Activated CD4-positive, alpha-beta T cell treated with anti-CD3 and anti-CD28 coated beads for 36 hours (primary cell): ENCODE data around the gene TSPEAR. TPM values are rescaled to one million over a fixed set of nuclear protein-coding genes. Genes with fewer than 3 reads are reported as not detected.
A peak's percentile ranks its signal among the peaks of the same experiment; 100 is the strongest.
"Not testable (repeated sequence)": the region's sequence is repeated elsewhere in the genome, so short reads cannot be mapped to it uniquely, and the experiment has no call there.

Source experiments
- ATAC-seq: fragments of 200-7000 bp; cut with Tn5 transposase; one replicate; pipeline ENCODE4 v1.10.0; 2021; ENCODE audit warnings: mild to moderate bottlenecking, moderate library complexity
- CTCF ChIA-PET: fragments of 350-600 bp; sonication (Branson Sonifier 250); formaldehyde crosslinking; loops from one replicate; lab custom pipeline; 2021; ENCODE audit warnings: antibody characterized with exemption; lab: Charles Lee
- POLR2A ChIA-PET: fragments of 350-600 bp; sonication (Branson Sonifier 250); formaldehyde crosslinking; loops from one replicate; lab custom pipeline; 2021; ENCODE audit warnings: antibody characterized with exemption, inconsistent platforms; lab: Charles Lee
- DNase-seq: peaks from one replicate; pipeline ENCODE4 v3.0.0-alpha.2; 2020
- H3K27ac Mint-ChIP-seq: one replicate; pipeline ENCODE4 v1.8.0; 2021; ENCODE audit warnings: mixed read lengths
- H3K27me3 Mint-ChIP-seq: one replicate; pipeline ENCODE4 v1.8.0; 2021; ENCODE audit warnings: mixed read lengths
- H3K36me3 Mint-ChIP-seq: one replicate; pipeline ENCODE4 v1.8.0; 2021; ENCODE audit warnings: low read depth, mixed read lengths
- H3K4me1 Mint-ChIP-seq: one replicate; pipeline ENCODE4 v1.8.0; 2021; ENCODE audit warnings: mixed read lengths
- H3K4me3 Mint-ChIP-seq: one replicate; pipeline ENCODE4 v1.8.0; 2021; ENCODE audit warnings: mild to moderate bottlenecking, moderate library complexity, mixed read lengths
- H3K9me3 Mint-ChIP-seq: one replicate; pipeline ENCODE4 v1.8.0; 2021; ENCODE audit warnings: low read depth, mixed read lengths
- intact Hi-C, 2 experiments: fragments of 100-400 bp; cut with DNase I in 1 of 2; cut with micrococcal nuclease in 1 of 2; formaldehyde crosslinking; loops; one replicate each; pipeline versions ENCODE4 v1.14.2 to v1.15.1; 2022 to 2024; cut with DNase I, micrococcal nuclease
- total RNA-seq, 2 experiments: library from RNA; stranded (reverse); gene quantifications; one replicate each; pipeline ENCODE4 v1.2.3, GENCODE V29; 2021

The TSPEAR gene
- total RNA-seq, 2 experiments from 2014 or later: not detected

- Mint-ChIP-seq H3K9me3 (no peaks in the 10 kb centered on the region), H3K27me3 (peaks cover 9% of the 10 kb centered on the region), H3K27ac (no peak overlapping the region), H3K4me1 (peaks cover 9% of the 10 kb centered on the region), H3K4me3 (no peak overlapping the region), H3K36me3 (no peaks in the 10 kb centered on the region)
- intact Hi-C loops: no loop called here
- POLR2A ChIA-PET: no interaction called here
- ATAC-seq (peak; percentile 47), DNase-seq (no peak)
- CTCF ChIA-PET: interaction anchor here (0.8 kb wide), 1 partner anchor 9 kb away, joined by 3 read pairs; no protein-coding TSS in a partner anchor
Measured at GRCh38 chr21:44686000-44686781, 25.2 kb downstream of the TSPEAR start.

GRCh38 chr21:44685050-44685449, 26.3 kb downstream of the TSPEAR start:
- H3K27me3 Mint-ChIP-seq, intact Hi-C loops, H3K9me3 Mint-ChIP-seq, H3K4me1 Mint-ChIP-seq, DNase-seq, POLR2A ChIA-PET, H3K36me3 Mint-ChIP-seq, ATAC-seq, H3K4me3 Mint-ChIP-seq, H3K27ac Mint-ChIP-seq: not testable (repeated sequence)
- CTCF ChIA-PET: interaction anchor here (0.7 kb wide), 1 partner anchor 315 kb away, joined by 3 read pairs; no protein-coding TSS in a partner anchor

GRCh38 chr21:44684483-44684882, 26.9 kb downstream of the TSPEAR start:
- no peaks in the 10 kb centered on the region for H3K36me3 Mint-ChIP-seq
- H3K27ac Mint-ChIP-seq: no peak overlapping the region
- H3K27me3 Mint-ChIP-seq: peaks cover 9% of the 10 kb centered on the region
- no peak for ATAC-seq
- DNase-seq: no peak
- ChIA-PET CTCF (interaction anchor here (0.6 to 0.7 kb wide), 2 partner anchors 105 to 316 kb away, joined by 3 read pairs; no protein-coding TSS in a partner anchor), POLR2A (no interaction called here)
- intact Hi-C loops: no loop called here
- no peaks in the 10 kb centered on the region for H3K9me3 Mint-ChIP-seq
- no peak overlapping the region for H3K4me3 Mint-ChIP-seq
- H3K4me1 Mint-ChIP-seq: peaks cover 7% of the 10 kb centered on the region

- H3K4me1 Mint-ChIP-seq: peaks cover 7% of the 10 kb centered on the region
- ChIA-PET CTCF (interaction anchor here (0.6 kb wide), 1 partner anchor 104 kb away, joined by 3 read pairs; no protein-coding TSS in a partner anchor), POLR2A (no interaction called here)
- no peak for DNase-seq
- H3K4me3 Mint-ChIP-seq: no peak overlapping the region
- H3K27ac Mint-ChIP-seq: no peak overlapping the region
- ATAC-seq: no peak
- H3K36me3 Mint-ChIP-seq: no peaks in the 10 kb centered on the region
- H3K9me3 Mint-ChIP-seq: no peaks in the 10 kb centered on the region
- intact Hi-C loops: no loop called here
- peaks cover 9% of the 10 kb centered on the region for H3K27me3 Mint-ChIP-seq
Measured at GRCh38 chr21:44684077-44684476, 27.3 kb downstream of the TSPEAR start.

- ChIA-PET POLR2A (no interaction called here), CTCF (no interaction called here)
- H3K27ac Mint-ChIP-seq: no peak overlapping the region
Measured at GRCh38 chr21:44682580-44683151, 28.7 kb downstream of the TSPEAR start.

GRCh38 chr21:44681861-44682579, 29.4 kb downstream of the TSPEAR start, which contains the start of gene KRTAP12-1:
KRTAP12-1 (minus strand) TSS chr21:44682163; CDS start chr21:44682123, 40 bp downstream.
- ChIA-PET POLR2A (no interaction called here), CTCF (no interaction called here)
- no peak for ATAC-seq
- peaks cover 7% of the 10 kb centered on the region for H3K4me1 Mint-ChIP-seq
- H3K27ac Mint-ChIP-seq: no peak within 1 kb of the TSS
- H3K36me3 Mint-ChIP-seq: no peaks in the 10 kb centered on the region
- H3K27me3 Mint-ChIP-seq: peaks cover 9% of the 10 kb centered on the region
- no peak for DNase-seq
- no peaks in the 10 kb centered on the region for H3K9me3 Mint-ChIP-seq
- intact Hi-C loops: no loop called here
- no peak within 1 kb of the TSS for H3K4me3 Mint-ChIP-seq

More at GRCh38 chr21:44682580-44683151, 28.7 kb downstream of the TSPEAR start:
- Mint-ChIP-seq H3K4me3 (no peak overlapping the region), H3K27me3 (peaks cover 9% of the 10 kb centered on the region), H3K9me3 (no peaks in the 10 kb centered on the region), H3K36me3 (no peaks in the 10 kb centered on the region), H3K4me1 (peaks cover 7% of the 10 kb centered on the region)
- DNase-seq (no peak), ATAC-seq (no peak)
- intact Hi-C loops: no loop called here

- H3K36me3 Mint-ChIP-seq: no peaks in the 10 kb centered on the region
Measured at GRCh38 chr21:44681152-44681551, 30.2 kb downstream of the TSPEAR start.

GRCh38 chr21:44677881-44678280, 33.5 kb downstream of the TSPEAR start:
- CTCF ChIA-PET: interaction anchor here (0.6 kb wide), 1 partner anchor 9 kb away, joined by 3 read pairs; no protein-coding TSS in a partner anchor
- DNase-seq: no peak
- Mint-ChIP-seq H3K4me3 (no peak overlapping the region), H3K27ac (no peak overlapping the region), H3K4me1 (no peaks in the 10 kb centered on the region), H3K9me3 (peaks cover 11% of the 10 kb centered on the region), H3K27me3 (no peaks in the 10 kb centered on the region), H3K36me3 (no peaks in the 10 kb centered on the region)
- POLR2A ChIA-PET: no interaction called here
- intact Hi-C loops: no loop called here
- no peak for ATAC-seq

More at GRCh38 chr21:44681152-44681551, 30.2 kb downstream of the TSPEAR start:
- Mint-ChIP-seq H3K27me3 (peaks cover 4% of the 10 kb centered on the region), H3K27ac (no peak overlapping the region), H3K4me3 (no peak overlapping the region), H3K9me3 (no peaks in the 10 kb centered on the region), H3K4me1 (peaks cover 3% of the 10 kb centered on the region)
- no peak for DNase-seq
- POLR2A ChIA-PET: no interaction called here
- intact Hi-C loops: no loop called here
- CTCF ChIA-PET: no interaction called here
- ATAC-seq: no peak

- no peak for DNase-seq
- ATAC-seq: no peak
- POLR2A ChIA-PET: no interaction called here
- peaks cover 5% of the 10 kb centered on the region for H3K27me3 Mint-ChIP-seq
- H3K4me1 Mint-ChIP-seq: no peaks in the 10 kb centered on the region
- H3K4me3 Mint-ChIP-seq: no peak overlapping the region
- intact Hi-C loops: no loop called here
- no peaks in the 10 kb centered on the region for H3K36me3 Mint-ChIP-seq
- CTCF ChIA-PET: no interaction called here
- no peak overlapping the region for H3K27ac Mint-ChIP-seq
- peaks cover 15% of the 10 kb centered on the region for H3K9me3 Mint-ChIP-seq
Measured at GRCh38 chr21:44671911-44672310, 39.5 kb downstream of the TSPEAR start.

- Mint-ChIP-seq H3K36me3 (no peaks in the 10 kb centered on the region), H3K27ac (no peak overlapping the region), H3K9me3 (peaks cover 14% of the 10 kb centered on the region), H3K4me3 (no peak overlapping the region), H3K4me1 (no peaks in the 10 kb centered on the region), H3K27me3 (peaks cover 5% of the 10 kb centered on the region)
- no peak for DNase-seq
- intact Hi-C loops: no loop called here
- CTCF ChIA-PET: no interaction called here
- no peak for ATAC-seq
- POLR2A ChIA-PET: no interaction called here
Measured at GRCh38 chr21:44670642-44671432, 40.5 kb downstream of the TSPEAR start.

- no peaks in the 10 kb centered on the region for H3K4me1 Mint-ChIP-seq
- ATAC-seq (no peak), DNase-seq (no peak)
- no peaks in the 10 kb centered on the region for H3K36me3 Mint-ChIP-seq
- H3K27ac Mint-ChIP-seq: no peak overlapping the region
- ChIA-PET CTCF (no interaction called here), POLR2A (no interaction called here)
- peaks cover 8% of the 10 kb centered on the region for H3K9me3 Mint-ChIP-seq
- H3K27me3 Mint-ChIP-seq: peaks cover 5% of the 10 kb centered on the region
- H3K4me3 Mint-ChIP-seq: no peak overlapping the region
- intact Hi-C loops: no loop called here
Measured at GRCh38 chr21:44667612-44668011, 43.8 kb downstream of the TSPEAR start.
